HG03108 (cell line): ENCODE measurements around the gene ZNF467.

Experiments used
- ATAC-seq: cut with Tn5 transposase; IDR thresholded peaks from one replicate; pipeline ENCODE4 v1.9.1; 2021; ENCODE audit warnings: moderate library complexity; ENCODE audit not compliant: unreplicated experiment

ZNF467 gene

DNA sequence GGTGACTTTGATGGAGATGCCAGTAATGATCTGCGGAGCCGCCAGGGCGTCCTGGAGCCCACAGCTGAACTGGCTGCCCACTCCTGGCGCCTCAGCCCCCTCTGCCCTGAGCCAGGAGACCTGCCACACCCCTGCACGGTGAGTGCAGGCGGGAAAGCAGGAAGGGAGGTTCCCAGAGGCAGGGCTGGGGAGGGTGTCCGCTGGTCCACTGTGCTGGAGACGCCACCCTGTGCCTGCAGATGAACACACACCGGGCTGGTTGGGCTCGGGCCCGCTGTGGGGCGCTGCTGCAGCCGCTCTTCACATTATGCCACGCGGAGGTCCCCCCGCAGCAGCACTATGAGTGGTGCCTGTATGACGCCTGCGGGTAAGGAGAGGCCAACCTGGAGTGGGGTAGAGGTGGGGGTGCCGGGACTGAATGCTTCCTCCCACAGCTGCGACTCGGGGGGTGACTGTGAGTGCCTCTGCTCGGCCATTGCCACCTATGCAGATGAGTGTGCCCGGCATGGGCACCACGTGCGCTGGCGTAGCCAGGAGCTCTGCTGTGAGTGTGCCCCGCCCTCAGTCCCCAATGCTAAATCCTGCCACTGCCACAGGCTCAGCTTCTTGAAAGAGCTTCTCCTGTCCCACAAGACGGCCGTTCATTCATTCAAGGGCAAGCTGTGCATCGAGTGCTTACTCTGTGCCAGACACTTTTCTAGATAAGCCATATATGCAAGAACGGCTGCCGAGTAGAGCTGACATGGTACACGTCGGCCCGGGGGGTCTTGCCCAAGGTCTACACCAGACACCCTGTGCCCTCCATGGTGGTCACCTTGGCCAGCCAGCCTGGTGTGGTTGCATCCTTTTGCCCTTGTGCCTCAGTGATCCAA is 14.3 kb upstream of the ZNF467 start:
- no peak for ATAC-seq

DNA sequence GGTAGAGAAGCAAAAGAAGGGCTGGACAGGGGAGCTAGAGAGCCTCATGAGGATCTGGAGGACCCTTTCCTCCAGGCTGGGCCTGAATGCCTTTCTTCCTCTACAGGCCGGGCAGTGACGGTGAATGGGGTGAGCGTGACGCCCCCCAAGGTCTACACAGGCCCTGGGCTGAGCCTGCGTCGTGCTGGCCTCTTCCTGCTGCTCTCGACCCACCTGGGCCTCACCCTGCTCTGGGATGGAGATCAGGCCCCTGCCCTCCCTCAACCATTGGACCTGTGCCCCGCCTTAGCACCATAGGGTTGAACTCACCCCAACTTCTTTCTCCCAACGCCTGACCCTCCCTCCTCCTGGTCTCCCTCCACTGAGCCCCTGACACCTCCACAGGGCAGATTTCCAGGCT is 12.6 kb upstream of the ZNF467 start:
- no peak for ATAC-seq

DNA sequence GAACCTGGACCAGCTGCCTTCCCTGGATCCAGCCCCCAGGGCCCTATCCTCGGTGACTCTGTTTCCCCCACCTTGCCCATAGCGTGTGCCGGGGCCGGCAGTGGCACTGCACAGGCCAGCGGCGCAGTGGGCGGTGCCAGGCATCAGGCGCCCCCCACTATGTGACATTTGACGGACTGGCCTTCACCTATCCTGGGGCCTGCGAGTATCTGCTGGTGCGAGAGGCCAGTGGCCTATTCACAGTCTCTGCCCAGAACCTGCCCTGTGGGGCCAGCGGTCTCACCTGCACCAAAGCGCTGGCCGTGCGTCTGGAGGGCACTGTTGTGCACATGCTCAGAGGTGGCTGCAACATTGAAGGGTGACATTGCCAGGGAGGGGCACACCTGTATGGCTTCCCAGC is 12.0 kb upstream of the ZNF467 start:
- no peak for ATAC-seq

DNA sequence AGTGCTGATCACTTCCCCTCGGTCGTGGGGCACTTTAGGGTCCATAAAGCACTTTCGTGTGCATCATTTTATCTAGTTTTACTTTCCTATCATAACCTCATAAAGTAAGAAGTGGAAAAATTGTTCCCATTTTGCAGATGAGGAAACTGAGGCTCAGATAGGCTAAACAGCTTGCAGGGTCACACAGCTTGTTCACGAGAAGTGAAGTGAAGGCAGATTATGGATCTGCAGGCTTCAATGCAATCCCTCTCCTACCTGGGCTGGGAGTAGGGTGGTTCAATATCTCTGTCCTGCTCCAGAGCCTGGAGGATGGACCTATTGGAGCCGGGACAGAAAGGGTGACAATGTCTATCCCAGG is 10.8 kb upstream of the ZNF467 start:
- ATAC-seq: no peak

DNA sequence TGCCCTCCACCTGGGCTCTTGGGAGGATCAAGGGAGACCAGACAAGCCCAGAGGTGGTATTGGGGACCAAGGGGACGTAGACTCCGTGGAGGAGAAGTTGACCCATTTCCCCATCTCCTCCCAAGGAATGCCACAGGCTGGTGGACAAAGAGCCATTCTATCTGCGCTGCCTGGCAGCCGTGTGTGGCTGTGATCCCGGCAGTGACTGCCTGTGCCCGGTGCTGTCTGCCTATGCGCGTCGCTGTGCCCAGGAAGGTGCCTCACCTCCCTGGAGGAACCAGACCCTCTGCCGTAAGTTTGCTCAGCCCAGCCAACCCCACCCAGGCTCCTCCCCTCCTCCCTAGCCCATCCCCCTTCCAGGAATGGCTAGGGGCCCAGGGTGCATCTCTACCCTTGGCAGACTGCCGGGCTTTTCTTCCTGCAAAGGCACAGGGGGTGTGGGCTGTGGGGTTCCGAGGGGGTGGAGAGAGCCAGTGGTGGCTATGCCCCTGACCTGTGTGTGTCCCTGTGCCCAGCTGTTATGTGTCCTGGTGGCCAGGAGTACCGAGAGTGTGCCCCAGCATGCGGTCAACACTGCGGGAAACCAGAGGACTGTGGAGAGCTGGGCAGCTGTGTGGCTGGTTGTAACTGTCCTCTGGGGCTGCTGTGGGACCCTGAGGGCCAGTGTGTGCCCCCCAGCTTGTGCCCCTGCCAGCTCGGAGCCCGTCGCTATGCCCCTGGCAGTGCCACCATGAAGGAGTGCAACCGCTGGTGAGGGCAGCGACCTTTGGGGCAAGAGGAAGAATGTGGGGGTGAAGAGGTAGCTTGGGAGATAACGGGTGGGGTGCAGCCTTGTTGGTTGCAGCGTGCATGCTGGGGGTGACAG is 10.2 kb upstream of the ZNF467 start:
- ATAC-seq: no peak

DNA sequence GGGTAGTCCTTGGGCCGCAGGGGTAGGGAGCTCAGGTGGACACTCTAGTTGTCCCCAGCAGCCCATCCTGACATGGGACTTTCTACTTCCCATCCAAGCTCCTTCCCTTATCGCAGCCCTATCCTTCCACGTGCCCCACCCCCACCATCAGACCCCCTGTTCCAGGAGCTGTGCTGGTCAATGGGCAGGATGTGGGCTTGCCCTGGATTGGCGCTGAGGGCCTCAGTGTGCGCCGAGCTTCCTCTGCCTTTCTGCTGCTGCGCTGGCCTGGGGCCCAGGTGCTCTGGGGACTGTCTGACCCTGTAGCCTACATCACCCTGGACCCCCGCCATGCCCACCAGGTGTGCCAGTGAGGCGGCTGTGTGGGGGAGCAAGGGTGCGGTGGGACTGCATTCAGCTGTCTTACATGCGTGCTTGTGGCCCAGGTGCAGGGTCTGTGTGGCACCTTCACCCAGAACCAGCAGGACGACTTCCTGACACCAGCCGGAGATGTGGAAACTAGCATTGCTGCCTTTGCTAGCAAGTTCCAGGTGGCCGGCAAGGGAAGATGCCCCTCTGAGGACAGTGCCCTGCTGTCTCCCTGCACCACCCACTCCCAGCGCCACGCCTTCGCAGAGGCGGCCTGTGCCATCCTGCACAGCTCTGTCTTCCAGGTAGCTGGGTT is 9.4 kb upstream of the ZNF467 start:
- no peak for ATAC-seq

DNA sequence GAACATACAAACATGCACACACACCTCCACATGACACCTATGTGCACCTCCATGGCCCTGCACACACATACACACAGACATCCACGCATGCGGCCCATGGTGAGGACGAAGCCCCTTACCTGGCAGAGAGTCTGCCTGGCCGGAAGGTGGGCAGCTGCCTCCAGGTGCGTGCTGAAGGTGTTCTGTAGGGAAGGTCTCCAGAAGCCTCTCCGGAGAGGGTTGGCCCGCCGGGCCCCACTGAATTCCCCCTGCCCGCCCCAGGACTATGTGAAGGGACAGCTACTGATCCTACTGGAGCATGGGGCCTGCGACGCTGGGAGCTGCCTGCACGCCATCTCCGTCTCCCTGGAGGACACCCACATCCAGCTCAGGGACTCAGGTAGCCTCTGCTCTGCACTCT is 8.5 kb upstream of the ZNF467 start:
- no peak for ATAC-seq

DNA sequence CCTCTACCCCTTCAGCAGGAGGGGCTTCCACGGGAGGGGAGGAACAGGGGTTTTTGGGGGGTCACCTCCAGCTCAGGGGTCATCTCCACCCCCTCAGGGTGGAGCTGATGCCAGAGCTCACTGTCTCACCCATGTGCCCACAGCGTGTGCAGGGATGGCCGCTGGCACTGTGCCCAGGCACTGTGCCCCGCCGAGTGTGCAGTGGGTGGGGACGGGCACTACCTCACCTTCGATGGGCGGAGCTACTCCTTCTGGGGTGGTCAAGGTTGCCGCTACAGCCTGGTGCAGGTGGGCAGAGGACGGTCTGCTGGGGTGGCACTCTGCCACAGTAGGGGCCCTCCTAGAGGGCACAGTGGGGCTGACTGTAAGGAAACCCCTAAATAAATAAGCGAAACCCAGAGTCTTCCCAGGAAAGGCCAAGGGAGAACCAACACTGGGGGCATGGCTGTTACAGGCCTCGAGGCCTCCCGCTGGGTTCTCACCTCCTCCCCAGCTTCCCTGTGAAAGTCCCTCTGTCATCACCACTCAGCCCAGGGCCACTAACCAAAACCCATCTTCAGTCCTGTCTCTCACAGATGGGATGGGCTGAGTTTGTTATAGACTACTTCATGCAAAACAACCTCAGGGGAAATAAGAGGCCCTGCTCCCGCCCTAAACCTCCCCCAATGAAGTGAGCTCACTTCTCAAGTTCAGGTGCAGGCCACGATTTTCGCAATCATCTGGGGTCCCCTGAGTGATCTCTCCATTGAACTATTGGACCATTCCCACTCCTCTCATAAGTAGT is 7.4 kb upstream of the ZNF467 start:
- ATAC-seq: no peak

DNA sequence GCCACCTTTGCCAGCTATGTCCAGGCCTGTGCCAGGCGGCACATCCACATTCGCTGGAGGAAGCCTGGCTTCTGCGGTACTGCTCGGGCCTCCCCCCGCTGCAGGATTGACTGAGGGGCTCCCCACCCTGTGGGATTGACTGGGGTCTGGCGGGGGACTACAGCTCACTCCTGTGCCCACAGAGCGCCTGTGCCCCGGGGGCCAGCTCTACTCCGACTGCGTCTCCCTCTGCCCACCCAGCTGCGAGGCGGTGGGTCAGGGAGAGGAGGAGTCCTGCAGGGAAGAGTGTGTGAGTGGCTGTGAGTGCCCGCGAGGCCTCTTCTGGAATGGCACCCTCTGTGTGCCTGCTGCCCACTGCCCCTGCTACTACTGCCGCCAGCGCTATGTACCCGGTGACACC is 6.7 kb upstream of the ZNF467 start:
- no peak for ATAC-seq

DNA sequence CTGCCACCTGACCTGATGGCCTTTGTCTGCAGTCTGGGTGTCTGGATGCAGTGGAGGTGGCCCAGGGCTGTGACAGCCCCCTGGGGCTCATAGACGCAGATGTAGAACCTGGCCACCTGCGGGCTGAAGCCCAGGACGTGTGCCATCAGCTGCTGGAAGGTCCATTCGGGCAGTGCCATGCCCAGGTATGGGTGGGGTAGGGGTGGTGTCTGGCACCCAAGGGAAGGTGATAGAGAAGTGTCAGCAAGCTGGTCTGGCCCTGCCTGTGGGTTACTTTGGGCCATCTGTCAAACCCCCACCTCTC is 6.1 kb upstream of the ZNF467 start:
- no peak for ATAC-seq

DNA sequence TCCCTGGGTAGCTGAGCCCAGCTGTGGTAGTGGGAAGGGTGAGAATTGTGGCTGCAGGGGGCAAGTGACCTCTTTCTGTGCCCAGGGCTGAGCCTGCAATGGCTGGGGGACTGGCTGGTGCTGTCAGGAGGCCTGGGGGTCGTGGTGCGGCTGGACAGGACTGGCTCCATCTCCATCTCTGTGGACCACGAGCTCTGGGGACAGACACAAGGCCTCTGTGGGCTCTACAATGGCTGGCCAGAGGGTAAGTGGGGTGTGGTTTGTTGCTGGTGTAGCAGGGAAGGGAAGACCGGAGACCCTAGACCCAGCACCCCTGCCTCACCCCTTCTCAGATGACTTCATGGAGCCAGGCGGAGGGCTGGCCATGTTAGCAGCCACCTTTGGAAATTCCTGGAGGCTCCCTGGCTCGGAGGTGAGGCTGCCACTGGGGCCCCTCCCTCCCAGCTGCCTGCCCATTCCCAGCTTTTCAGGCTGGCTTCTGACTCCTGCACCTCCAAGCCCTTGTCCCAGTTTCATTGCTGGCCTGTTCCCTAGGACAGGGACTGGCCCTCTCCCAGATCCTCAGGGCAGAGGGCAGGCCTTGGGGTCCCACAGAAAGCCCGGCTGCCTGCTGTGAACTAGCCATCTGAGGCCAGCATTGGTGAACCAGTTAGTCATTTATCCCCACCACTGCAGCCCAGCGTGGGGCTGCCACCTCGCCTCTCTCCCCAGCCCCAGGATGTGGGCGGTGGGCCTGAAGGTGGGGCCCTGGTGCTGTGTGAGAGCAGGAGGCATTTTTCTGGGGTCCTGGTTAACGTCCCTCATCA is 5.5 kb upstream of the ZNF467 start:
- ATAC-seq: no peak

DNA sequence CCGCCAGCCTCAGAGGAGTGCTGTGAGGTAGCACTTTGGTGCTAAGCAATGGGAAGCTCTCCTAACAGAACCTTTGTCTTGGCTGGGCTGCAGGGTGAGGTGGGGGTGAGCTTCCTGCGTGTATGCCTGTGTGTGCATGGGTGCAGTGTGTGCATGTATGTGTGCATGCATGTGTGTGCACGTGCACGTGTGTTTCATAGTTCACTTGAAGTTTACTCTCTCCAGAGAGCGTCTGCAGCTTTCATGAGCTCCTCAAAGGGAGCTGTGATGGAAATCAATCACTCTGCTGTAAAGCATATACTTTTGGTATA is 4.9 kb upstream of the ZNF467 start:
- no peak for ATAC-seq

DNA sequence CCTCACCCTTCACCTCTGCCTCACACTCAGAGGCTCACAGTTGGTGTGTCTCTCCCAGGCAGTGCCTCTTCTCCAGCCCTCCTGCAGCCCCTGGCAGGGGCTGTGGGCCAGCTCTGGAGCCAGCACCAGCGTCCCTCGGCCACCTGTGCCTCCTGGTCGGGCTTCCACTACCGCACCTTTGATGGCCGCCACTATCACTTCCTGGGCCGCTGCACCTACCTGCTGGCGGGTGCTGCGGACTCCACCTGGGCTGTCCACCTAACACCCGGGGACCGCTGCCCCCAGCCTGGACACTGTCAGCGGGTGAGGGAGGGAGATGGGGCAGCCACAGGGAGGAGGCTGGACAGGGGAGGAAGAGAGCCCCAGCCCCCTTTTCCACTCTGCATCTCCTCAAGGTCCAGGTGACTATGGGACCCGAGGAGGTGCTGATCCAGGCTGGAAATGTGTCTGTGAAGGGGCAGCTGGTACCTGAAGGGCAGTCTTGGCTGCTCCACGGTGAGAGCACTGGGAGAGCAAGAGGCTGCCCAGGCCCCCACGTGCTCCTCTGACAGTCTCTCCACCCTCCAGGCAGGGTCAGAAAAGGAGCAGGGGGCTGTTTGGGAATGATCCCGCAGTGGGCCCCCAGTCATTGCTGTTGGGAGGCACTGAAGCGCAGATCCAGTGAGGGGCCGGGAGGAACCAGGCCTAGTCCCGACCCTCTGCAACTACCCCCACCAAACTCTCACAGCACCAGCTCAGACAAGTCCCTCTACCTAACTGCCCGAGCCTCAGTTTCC is 4.4 kb upstream of the ZNF467 start:
- no peak for ATAC-seq

DNA sequence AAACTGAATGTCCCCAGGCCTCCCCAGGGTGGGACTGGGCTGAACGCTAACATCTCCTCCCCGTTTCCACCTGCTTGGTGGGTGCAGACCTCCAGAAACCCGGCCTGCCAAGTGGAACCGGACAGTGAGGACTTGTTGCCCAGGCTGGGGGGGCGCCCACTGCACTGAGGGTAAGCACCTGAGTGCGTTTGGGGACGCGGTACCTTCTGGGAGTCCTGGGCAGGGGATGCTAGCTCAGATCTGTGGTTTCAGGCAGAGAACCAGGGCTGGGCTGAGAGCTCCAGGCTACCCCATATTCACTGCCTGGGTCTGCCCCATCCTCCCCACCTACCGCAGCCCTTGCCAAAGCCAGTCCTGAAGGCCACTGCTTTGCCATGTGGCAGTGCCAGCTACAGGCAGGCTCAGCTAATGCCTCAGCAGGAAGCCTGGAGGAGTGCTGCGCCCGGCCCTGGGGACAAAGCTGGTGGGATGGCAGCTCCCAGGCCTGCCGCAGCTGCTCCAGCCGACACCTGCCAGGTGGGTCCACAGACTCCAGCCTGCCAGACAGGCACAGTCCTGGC is 3.5 kb upstream of the ZNF467 start:
- no peak for ATAC-seq

DNA sequence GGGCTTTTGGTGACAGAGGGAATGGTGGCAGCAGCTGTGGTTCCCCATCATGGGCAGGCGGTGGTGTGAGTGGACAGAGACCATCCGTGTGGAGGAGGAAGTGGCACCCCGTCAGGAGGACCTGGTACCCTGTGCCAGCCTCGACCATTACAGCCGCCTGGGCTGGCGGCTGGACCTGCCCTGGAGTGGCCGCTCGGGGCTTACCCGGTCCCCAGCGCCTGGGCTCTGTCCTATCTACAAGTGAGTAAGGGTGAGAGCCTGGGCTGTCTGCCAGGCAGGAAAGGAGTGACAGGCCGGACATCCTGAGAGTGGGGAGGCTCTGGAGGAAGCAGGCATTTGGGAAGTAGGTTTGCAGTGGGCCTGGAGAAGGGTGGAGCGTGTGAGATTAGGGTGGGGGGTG is 2.9 kb upstream of the ZNF467 start:
- no peak for ATAC-seq

DNA sequence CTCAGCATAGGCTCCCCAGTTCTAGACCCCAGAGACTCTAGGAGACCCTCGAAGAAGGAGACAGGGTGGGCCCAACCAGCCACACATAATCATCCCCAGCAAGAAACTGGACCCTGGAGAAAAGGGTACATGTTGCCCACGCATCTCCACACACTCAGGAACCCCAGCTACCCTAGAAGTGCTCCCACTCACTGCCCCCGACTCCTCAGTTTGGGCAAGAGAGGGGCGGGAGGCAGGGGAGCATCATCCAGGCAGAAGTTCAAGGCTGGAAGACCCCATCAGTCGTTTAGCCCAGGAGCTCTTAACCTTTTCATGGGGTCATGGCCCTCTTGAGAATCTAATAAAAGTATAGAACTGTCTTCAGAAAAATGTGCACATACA is 1.8 kb upstream of the ZNF467 start:
- ATAC-seq: no peak

DNA sequence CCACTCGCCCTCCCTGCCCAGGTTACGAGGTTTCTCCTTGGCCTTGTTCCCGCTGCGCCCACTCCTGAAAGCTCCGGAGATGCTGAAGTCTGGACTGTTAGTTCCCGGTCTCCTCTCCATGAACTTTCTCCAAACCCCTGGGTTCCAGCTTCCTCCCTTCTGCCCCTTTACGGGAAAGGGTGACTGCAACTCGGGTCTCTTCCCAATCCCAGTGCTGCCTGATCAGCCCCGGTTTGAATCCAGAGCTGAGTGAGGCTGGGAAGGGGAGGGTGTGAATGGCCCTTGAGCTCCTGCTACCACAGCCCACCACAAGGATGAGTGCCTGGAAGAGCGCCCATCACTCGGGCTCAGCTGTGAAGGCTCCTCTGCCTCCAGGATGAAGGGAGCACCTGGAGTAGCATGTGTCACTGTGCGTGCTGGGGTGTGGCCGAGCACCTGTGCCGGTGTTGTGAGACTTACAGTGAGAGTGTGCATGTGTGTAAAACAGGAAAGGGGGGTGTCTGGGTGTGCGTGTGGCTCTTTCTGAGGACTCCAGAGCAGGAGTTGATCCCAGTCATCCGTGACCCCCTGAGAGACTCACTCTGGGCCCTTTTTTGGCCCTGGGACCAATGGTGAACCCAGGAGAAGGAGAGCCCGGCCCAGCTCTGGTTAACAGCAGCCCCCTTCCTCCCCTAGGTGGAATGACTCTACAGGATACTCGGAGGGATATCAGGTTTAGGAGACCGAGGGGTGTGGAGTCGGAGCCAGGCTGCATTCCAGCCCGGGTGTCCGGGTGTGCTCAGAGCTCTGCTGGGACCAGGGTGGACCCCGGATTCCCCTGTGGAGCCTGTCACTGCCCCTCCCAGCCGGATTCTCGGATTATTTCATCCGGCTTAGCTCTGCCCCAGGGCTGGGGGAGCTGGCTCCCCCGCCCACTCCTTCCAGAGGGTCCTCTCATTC is 1.1 kb upstream of the ZNF467 start:
- ATAC-seq: no peak

DNA sequence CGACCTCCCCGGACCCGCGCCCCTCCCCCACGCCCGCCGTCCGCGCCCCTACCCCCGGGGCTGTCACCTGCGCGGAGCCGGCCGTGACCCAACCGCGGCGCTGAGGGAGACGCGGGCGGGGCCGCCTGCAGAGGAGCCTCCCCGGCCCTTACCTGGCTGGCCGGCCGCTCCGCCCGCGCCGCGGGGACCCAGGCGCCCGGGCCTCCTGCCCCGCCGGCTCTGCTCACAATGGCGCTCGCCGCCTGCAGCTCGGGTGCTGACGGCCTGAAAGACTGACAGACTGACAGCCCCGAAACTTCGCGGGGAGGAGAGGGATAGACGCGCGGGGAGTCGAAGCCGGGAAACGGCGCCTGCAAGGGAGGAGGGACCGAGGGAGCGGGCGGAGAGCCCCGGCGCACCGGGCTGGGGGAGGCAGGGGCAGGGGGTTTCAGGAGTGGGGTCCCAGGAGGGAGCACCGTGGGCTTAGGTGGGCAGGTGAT is 393 bp downstream of the ZNF467 start:
- ATAC-seq: no peak
